ENCODE data around the gene MBP.

The MBP gene

DNA sequence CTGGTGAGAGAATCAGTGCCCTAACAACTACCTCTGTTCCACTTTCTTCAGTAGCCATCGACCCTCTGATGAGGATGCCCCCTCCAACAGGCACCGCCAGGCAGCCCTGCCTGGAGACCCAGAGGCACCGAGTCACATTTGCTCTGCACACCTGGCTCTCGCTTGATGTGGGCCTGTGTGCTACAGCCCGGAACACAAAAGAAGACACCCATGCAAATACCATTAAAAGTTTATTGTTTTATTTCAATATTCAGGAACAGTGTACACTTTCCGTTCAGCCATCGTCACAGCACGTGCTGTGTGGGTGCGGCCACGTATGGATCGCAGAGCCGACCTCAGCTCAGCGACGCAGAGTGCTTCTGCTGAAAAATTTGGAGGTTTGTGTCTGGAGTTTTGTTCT is 154.0 kb downstream of the MBP start:
- no peaks in the 10 kb centered on the region for H3K36me3 ChIP-seq (ENCODE audit: insufficient read depth)
- H4K20me1 ChIP-seq (ENCODE audit: insufficient read depth): no peaks in the 10 kb centered on the region
- TF ChIP-seq, protein P1, sequence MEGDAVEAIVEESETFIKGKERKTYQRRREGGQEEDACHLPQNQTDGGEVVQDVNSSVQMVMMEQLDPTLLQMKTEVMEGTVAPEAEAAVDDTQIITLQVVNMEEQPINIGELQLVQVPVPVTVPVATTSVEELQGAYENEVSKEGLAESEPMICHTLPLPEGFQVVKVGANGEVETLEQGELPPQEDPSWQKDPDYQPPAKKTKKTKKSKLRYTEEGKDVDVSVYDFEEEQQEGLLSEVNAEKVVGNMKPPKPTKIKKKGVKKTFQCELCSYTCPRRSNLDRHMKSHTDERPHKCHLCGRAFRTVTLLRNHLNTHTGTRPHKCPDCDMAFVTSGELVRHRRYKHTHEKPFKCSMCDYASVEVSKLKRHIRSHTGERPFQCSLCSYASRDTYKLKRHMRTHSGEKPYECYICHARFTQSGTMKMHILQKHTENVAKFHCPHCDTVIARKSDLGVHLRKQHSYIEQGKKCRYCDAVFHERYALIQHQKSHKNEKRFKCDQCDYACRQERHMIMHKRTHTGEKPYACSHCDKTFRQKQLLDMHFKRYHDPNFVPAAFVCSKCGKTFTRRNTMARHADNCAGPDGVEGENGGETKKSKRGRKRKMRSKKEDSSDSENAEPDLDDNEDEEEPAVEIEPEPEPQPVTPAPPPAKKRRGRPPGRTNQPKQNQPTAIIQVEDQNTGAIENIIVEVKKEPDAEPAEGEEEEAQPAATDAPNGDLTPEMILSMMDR (conservative IDR thresholded peaks at IDR 0.05; ENCODE audit: low read depth, low read length): no peak
- no peak overlapping the region for H3K4me2 ChIP-seq
- no peak overlapping the region for H3K27ac ChIP-seq
- H3K79me2 ChIP-seq (ENCODE audit: insufficient read depth, low read depth): no peaks in the 10 kb centered on the region
- H2AFZ ChIP-seq (ENCODE audit: low read depth): no peak overlapping the region
- no peaks in the 10 kb centered on the region for H3K27me3 ChIP-seq (ENCODE audit: insufficient read depth, low read depth)
- no peak overlapping the region for H3K4me3 ChIP-seq (IDR thresholded peaks at IDR 0.05; ENCODE audit: insufficient read depth, low read depth, low read length)
- H3K4me1 ChIP-seq (ENCODE audit: low read depth, poor library complexity, severe bottlenecking): no peaks in the 10 kb centered on the region
- H3K9ac ChIP-seq: no peak overlapping the region

DNA sequence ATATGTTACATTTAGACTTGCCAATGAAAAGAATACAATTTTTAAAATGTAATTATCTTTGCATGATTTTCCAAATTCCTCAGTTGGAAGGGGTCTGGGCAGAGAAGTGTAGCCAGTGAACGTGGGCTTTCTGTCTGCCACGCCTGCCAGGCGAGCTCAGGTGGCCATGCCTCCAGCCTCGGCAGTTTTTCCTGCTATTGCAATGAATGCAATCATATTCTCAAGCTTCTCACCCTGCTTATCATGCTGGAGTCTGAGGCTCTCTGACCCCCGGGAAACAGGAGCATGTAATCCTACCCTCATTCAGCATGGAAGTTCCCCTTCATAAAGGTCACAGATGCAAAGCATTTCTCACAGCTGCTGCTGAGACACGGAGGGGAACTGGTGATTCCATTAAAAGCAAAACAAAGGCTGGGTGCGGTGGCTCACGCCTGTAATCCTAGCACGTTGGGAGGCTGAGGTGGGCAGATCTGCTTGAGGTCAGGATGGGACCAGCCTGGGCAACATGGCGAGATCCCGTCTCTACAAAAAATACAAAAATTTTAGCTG is 154.8 kb downstream of the MBP start:
- no peak overlapping the region for H3K4me2 ChIP-seq
- no peak overlapping the region for H3K27ac ChIP-seq
- no peak overlapping the region for H2AFZ ChIP-seq (ENCODE audit: low read depth)
- no peak overlapping the region for H3K4me3 ChIP-seq (IDR thresholded peaks at IDR 0.05; ENCODE audit: insufficient read depth, low read depth, low read length)
- H3K4me1 ChIP-seq (ENCODE audit: low read depth, poor library complexity, severe bottlenecking): no peaks in the 10 kb centered on the region
- no peaks in the 10 kb centered on the region for H3K36me3 ChIP-seq (ENCODE audit: insufficient read depth)
- H4K20me1 ChIP-seq (ENCODE audit: insufficient read depth): no peaks in the 10 kb centered on the region
- TF ChIP-seq, protein P1 (conservative IDR thresholded peaks at IDR 0.05; ENCODE audit: low read depth, low read length): no peak
- no peaks in the 10 kb centered on the region for H3K27me3 ChIP-seq (ENCODE audit: insufficient read depth, low read depth)
- H3K9ac ChIP-seq: no peak overlapping the region
- H3K79me2 ChIP-seq (ENCODE audit: insufficient read depth, low read depth): no peaks in the 10 kb centered on the region

DNA sequence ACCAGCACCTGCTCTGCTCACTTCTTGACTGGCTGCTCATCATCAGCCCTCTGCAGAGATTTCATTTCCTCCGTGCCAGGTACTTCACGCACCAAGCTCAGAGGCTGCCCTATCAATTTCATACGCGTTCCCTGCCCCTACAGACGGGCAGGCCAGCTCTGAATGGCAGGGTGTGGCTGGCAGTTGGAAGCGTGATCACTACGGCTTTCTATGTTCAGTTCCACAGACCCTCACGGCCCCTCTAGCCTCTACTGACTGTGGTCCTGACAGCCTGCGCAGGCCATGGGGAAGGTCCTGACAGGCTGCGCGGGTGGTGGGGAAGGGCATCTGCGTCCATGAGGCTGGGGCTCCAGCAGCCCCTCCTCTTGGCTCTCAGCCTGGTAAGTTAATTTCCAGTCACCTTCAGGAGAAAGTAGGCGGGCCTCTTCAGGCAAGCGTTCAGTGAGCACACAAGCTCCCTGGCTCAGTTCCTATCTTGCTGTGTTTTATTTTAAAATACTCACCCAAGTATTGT is 155.4 kb downstream of the MBP start:
- H3K9ac ChIP-seq: no peak overlapping the region
- no peak overlapping the region for H3K4me2 ChIP-seq
- no peaks in the 10 kb centered on the region for H3K79me2 ChIP-seq (ENCODE audit: insufficient read depth, low read depth)
- no peaks in the 10 kb centered on the region for H3K4me1 ChIP-seq (ENCODE audit: low read depth, poor library complexity, severe bottlenecking)
- H3K4me3 ChIP-seq (IDR thresholded peaks at IDR 0.05; ENCODE audit: insufficient read depth, low read depth, low read length): no peak overlapping the region
- no peaks in the 10 kb centered on the region for H3K27me3 ChIP-seq (ENCODE audit: insufficient read depth, low read depth)
- no peak overlapping the region for H2AFZ ChIP-seq (ENCODE audit: low read depth)
- H3K36me3 ChIP-seq (ENCODE audit: insufficient read depth): no peaks in the 10 kb centered on the region
- H4K20me1 ChIP-seq (ENCODE audit: insufficient read depth): no peaks in the 10 kb centered on the region
- H3K27ac ChIP-seq: no peak overlapping the region
- TF ChIP-seq, protein P1 (conservative IDR thresholded peaks at IDR 0.05; ENCODE audit: low read depth, low read length): no peak

DNA sequence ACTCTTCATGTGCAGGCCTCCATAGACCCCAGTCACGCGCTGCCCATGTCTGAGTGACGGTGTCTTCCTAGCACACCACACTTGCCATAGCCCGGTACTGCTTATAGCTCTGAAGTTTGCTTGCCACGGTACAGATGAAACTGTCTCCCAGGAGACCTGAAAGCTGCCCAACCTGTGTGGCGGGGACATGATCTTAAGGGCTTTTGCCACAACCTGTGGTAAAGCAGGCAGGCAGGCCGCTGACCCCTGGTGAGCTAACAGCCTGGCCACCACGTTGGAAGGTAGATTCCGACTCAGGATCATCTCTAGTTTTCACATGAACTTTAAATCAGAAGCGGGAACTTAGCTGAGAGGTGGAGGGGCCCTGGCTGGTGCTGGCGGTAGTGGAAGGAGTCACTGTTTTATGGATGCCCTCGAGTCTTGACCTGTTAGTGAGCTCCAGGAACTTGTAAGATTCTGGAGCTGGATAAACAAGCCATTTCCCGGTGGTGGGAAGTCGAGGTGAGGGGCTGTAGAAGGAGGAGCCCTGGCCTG is 156.9 kb downstream of the MBP start:
- Histone ChIP-seq H3K4me1 (ENCODE audit: low read depth, poor library complexity, severe bottlenecking) (no peaks in the 10 kb centered on the region), H3K27ac (no peak overlapping the region)
- TF ChIP-seq, protein P1 (conservative IDR thresholded peaks at IDR 0.05; ENCODE audit: low read depth, low read length): no peak

More for the DNA sequence above, 156.9 kb downstream of the MBP start:
- H3K79me2 ChIP-seq (ENCODE audit: insufficient read depth, low read depth): no peaks in the 10 kb centered on the region
- H3K36me3 ChIP-seq (ENCODE audit: insufficient read depth): no peaks in the 10 kb centered on the region
- no peak overlapping the region for H3K4me2 ChIP-seq
- H3K9ac ChIP-seq: no peak overlapping the region
- H3K4me3 ChIP-seq (IDR thresholded peaks at IDR 0.05; ENCODE audit: insufficient read depth, low read depth, low read length): no peak overlapping the region
- no peaks in the 10 kb centered on the region for H3K27me3 ChIP-seq (ENCODE audit: insufficient read depth, low read depth)
- no peaks in the 10 kb centered on the region for H4K20me1 ChIP-seq (ENCODE audit: insufficient read depth)
- H2AFZ ChIP-seq (ENCODE audit: low read depth): no peak overlapping the region
